GM21576 (cell line): ENCODE data around the gene ZNF550.
A peak's percentile ranks its signal among the peaks of the same experiment; 100 is the strongest.

Experiments
- ATAC-seq: cut with Tn5 transposase; IDR thresholded peaks from one replicate; pipeline ENCODE4 v1.9.1; 2021; ENCODE audit warnings: mild to moderate bottlenecking, moderate library complexity; ENCODE audit not compliant: unreplicated experiment

The ZNF550 gene

GRCh38 chr19:57559404-57560025 is at the start of gene ZNF550:
Gene ZNF550, minus strand, starts transcription at chr19:57559863. Its CDS starts 181 bp downstream, at chr19:57559682.
- ATAC-seq: peak; percentile 95

DNA sequence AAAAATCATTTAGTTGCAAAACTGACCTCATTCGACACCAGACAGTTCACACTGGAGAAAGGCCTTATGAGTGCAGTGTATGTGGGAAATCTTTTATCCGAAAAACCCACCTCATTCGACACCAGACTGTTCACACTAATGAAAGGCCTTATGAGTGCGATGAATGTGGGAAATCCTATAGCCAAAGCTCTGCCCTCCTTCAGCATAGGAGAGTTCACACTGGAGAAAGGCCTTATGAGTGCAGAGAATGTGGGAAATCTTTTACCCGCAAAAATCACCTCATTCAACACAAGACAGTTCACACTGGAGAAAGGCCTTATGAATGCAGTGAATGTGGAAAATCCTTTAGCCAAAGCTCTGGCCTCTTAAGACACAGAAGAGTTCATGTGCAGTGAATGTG is 47.3 kb upstream of the ZNF550 start:
- no peak for ATAC-seq

DNA sequence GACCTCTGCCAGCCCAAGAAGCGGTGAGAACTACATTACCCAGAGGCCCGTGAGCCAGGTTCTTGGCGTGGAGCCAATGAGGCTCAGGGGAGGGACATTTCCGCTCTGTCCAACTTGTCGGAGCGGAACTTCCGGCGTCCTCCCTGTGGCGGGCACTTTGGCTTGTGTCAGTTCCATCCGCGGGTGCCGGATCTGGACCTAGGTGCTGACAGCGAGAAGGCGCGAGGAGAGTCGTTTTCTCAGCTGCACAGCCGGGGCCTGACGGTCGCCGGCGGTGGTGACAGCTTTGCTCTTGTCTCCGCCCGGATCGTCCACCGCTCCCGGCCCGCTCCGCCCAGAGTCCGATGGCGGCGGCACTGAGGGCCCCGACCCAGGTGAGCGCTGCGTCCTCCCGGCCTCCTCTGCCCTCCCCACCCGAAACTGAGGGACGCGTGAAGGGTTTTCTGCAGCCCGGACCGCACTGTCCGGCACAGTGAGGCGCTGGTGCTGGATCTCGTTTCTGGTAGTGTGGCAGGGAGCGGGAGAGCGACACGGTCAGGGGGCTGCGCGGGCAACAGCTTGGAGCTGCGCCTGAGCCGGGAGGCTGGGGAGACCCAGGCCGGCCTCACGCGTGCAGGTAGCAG is 40.2 kb upstream of the ZNF550 start, which contains the start of gene ZNF530:
ZNF530 (plus strand) TSS at position 125 of the 623 bp plus-strand sequence. CDS start 4,461 bp downstream, outside the sequence.
- ATAC-seq: peak; percentile 90

DNA sequence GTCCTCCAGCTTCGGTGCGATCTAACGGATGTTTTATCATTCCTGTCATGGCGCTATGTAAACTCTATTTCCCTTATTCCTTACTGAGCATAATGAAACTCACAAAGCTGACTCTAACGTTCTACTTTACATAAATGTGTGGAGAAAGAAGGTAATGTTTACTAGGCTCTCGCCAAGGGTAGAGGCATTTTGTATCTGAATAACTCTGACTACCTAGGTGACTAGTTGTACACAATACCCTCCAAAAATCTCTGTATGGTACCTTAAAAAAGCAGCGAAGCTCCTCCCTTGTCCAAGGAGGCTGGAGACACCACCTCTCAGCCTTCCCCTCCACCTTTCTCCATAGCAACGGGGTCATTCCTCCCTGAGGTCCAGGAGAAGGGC is 39.7 kb upstream of the ZNF550 start:
- no peak for ATAC-seq

GRCh38 chr19:57587529-57587928 is 27.9 kb upstream of the ZNF550 start:
- ATAC-seq: no peak

DNA sequence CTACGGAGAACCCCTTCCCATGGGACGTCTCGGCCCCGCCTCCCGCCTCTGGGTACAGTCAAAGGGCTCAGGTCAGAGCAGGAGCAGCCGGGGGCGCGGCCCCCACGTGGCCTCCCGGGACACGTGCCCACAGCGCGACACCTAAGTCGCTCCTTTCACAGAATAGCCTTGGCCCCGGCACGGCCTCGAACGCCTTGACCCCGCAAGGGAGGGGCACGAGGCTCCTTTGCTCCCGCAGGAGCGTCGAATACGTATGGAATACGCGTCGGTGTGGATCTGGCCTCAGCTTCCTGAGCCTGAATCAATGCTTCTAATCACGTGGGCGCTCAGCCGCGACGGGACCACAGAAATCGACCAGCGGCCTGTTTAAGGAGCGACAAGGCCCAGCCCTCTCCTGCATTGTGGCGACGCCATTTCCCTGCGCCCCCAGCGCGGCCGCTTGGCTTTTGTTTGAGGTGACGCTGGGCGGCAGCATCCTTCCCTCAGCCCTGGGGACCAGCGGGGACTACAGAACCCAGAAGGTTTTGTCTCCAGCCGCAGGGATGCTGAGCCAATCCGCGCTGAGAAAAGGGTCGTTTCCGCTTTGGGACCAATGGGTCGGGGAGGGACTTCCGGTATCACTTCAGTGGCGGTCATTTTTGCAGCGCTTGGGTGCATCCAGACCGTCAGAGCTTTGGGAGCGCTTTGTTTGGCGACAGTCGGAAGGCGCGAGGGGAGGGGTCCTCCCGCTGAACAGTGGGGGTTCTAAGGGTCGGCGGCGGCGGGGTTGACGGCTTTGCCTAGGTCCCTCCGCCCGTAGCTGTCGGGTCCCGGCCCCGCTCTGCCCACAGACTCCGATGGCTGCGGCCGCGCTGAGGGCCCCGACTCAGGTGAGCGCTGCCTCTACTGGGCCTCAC is 24.1 kb upstream of the ZNF550 start, which contains the start of gene ZIK1:
ZIK1 (plus strand) TSS at position 625 of the 896 bp plus-strand sequence; CDS start at position 837, 212 bp downstream.
- peak; percentile 80 for ATAC-seq

DNA sequence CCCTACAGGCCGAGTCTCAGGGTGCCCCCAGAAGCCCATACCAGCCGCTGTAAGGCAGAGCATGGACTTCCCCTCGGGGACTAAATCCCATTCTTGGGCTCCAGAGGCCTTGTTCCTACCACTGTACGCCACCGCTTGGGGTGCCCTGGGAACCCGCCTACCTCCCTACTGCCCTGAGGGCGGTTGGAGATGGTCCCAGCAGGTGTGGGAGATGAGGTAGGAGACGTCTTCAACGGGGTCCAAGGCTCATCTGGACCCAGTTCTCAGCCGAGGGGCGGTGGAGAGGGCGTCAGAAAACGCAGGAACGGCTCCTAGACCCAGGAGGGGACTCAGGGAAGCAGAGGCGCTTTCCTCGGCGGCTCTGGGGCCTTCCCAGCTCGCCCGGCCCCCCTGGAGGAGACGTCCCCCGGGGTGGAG is 23.4 kb upstream of the ZNF550 start:
- no peak for ATAC-seq

GRCh38 chr19:57578487-57579205 is 19.0 kb upstream of the ZNF550 start, which contains the start of gene ZNF416:
Gene ZNF416, minus strand, starts transcription at chr19:57578911. Its CDS starts 207 bp downstream, at chr19:57578704.
- ATAC-seq: peak; percentile 88

DNA sequence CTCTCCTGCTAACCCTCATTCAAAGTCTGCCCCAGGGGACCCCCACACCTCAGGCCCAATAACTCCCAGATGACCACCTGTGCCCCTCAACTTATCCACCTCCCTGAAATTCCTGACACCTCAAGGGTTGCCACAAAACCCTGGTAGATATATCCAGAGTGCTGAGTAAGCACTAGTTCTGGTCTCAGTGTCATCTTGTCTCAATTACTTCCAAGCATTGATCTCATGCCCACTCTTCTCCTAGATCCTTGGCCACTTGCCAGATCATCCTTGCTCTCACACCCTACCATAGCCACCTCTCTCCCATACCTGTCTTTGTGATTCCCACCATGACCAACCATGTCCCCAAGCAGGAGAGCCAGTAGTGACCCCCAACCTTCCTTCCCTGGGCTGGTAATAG is 17.0 kb upstream of the ZNF550 start:
- no peak for ATAC-seq

GRCh38 chr19:57572415-57572947 is 12.8 kb upstream of the ZNF550 start:
- no peak for ATAC-seq

DNA sequence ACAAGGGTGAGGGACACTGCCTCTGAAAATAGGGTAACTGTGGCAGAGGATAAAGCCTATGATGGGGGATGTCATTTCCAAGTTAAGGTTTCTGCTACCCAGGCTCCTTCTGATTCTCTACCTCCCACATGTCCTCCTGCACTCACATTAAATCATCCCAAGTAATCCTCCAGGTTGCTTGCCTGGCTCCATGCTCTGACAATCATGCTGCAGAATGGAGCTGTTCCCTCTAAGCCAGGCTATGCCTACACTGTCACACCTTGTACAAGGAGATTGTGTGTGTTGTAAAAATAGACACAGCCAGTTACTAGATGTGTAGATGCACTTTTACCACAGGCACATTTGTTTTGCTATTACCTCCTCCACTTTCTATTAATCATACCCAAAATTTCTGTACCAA is 11.0 kb upstream of the ZNF550 start:
- ATAC-seq: no peak

GRCh38 chr19:57566396-57567265 is 7.0 kb upstream of the ZNF550 start:
- ATAC-seq: no peak

DNA sequence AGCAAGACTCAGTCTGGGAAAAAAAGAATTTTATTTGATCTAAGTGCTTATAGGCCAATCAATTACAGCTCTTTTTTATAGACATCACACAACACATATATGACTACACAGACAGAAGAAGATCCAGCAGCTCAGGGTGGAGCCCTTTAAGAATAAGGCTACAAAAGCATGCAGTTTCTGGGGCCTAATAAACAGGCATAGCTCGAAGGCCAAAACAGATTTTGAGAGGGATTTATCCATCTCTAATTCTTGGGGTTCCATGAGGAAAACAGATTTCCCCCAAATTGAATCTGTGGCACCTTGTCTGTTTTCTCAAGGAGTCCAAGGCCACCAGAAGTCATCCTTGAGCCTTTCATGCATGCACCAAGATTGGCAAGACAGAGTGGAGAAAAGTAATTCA is 3.9 kb upstream of the ZNF550 start:
- ATAC-seq: no peak

- ATAC-seq: no peak
These were observed 407 bp upstream of the ZNF550 start for GRCh38 chr19:57560049-57560491.

DNA sequence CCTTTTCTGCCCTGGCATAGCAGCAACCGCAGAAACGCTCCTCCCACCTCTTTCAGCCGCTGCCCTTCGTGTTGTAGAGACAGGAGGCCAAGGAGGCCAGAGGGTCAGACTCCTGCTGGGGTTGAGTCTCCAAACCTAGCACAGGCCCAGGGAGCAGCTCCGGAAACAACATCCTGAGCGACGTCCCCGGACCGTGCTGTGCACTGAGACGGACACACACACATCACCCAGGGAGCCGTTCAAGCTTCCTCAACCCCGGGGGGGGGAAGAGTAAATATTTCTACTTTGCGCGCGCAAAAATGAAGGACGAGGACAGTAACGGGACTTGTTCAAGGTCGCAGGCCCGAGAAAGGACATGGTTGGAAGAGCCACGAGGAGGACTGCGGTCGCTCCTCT is 657 bp downstream of the ZNF550 start:
- no peak for ATAC-seq

DNA sequence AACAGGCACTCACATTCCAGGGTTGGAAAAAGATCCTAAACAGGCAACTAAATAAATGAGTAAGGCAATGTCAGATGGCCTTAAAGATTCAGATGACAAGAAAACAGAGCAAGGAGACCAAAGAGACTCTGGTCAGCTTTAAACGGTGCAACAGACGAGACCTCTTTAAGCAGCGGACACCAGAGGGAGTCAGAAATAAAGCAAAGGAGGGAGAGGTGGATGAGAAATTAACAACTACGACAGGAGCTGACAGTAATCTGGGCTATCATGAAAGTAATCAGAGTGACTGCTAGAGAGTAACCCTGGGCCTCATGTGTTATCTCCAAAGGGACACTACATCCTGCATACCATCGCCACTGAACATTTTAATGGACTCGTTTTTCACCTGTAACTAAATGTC is 1.1 kb downstream of the ZNF550 start:
- no peak for ATAC-seq

- ATAC-seq: no peak
These were observed 2.0 kb downstream of the ZNF550 start for GRCh38 chr19:57557659-57558058.

GRCh38 chr19:57552432-57552831 is 7.2 kb downstream of the ZNF550 start:
- ATAC-seq: no peak

DNA sequence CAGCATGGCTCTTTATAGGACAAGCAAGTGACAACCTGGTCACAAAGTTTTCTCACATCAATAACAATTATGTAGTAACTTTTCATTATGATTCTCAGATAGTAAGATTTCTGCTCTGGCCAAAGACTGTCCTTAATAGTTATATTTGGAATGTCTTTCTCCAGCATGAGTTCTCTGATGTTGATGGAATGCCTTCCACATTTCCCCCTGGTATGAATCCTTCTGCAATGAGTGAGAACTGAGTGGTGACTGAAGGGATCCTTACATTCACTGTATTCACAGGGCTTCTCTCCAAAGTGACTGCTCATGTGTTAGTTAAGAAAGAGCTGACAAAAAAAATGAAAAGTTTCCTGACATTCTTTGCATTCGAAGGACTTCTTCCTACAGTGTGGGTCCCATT is 13.2 kb downstream of the ZNF550 start:
- ATAC-seq: no peak
